ENCODE data around the gene RGPD5. TPM values are rescaled to one million over a fixed set of nuclear protein-coding genes. Genes with fewer than 3 reads are reported as not detected.
"Not testable (repeated sequence)": the region's sequence is repeated elsewhere in the genome, so short reads cannot be mapped to it uniquely, and the experiment has no call there.

Gene RGPD5
- total RNA-seq, 1 experiment from 2014 or later, result 3.3 TPM

GRCh38 chr2:109882112-109882511 lies 88.0 kb downstream of the RGPD5 start:
- in situ Hi-C loops (cut with HindIII; ENCODE audit: low pct_unique_long_range_greater_than_20kb, low sequenced_read_pairs); DNase-seq (ENCODE audit: low read depth): not testable (repeated sequence)

- DNase-seq (ENCODE audit: low read depth); in situ Hi-C loops (cut with HindIII; ENCODE audit: low pct_unique_long_range_greater_than_20kb, low sequenced_read_pairs): not testable (repeated sequence)
These were observed 94.3 kb downstream of the RGPD5 start for GRCh38 chr2:109888414-109888813.

GRCh38 chr2:109889909-109890308 lies 95.8 kb downstream of the RGPD5 start:
- DNase-seq (ENCODE audit: low read depth), result not testable (repeated sequence)

GRCh38 chr2:109891024-109891423 lies 96.9 kb downstream of the RGPD5 start:
- DNase-seq (ENCODE audit: low read depth); in situ Hi-C loops (cut with HindIII; ENCODE audit: low pct_unique_long_range_greater_than_20kb, low sequenced_read_pairs): not testable (repeated sequence)

More at GRCh38 chr2:109889909-109890308, 95.8 kb downstream of the RGPD5 start:
- in situ Hi-C loops (cut with HindIII; ENCODE audit: low pct_unique_long_range_greater_than_20kb, low sequenced_read_pairs), result not testable (repeated sequence)

- in situ Hi-C loops (cut with HindIII; ENCODE audit: low pct_unique_long_range_greater_than_20kb, low sequenced_read_pairs); DNase-seq (ENCODE audit: low read depth): not testable (repeated sequence)
These were observed 99.6 kb downstream of the RGPD5 start for GRCh38 chr2:109893736-109894135.

- in situ Hi-C loops (cut with HindIII; ENCODE audit: low pct_unique_long_range_greater_than_20kb, low sequenced_read_pairs); DNase-seq (ENCODE audit: low read depth): not testable (repeated sequence)
These were observed 100.0 kb downstream of the RGPD5 start for GRCh38 chr2:109894141-109894540.

- in situ Hi-C loops (cut with HindIII; ENCODE audit: low pct_unique_long_range_greater_than_20kb, low sequenced_read_pairs); DNase-seq (ENCODE audit: low read depth): not testable (repeated sequence)
These were observed 101.2 kb downstream of the RGPD5 start for GRCh38 chr2:109895090-109895869.

- DNase-seq (ENCODE audit: low read depth); in situ Hi-C loops (cut with HindIII; ENCODE audit: low pct_unique_long_range_greater_than_20kb, low sequenced_read_pairs): not testable (repeated sequence)
These were observed 102.1 kb downstream of the RGPD5 start for GRCh38 chr2:109896212-109896611.

- DNase-seq (ENCODE audit: low read depth); in situ Hi-C loops (cut with HindIII; ENCODE audit: low pct_unique_long_range_greater_than_20kb, low sequenced_read_pairs): not testable (repeated sequence)
These were observed 103.8 kb downstream of the RGPD5 start for GRCh38 chr2:109897769-109898461.

- DNase-seq (ENCODE audit: low read depth); in situ Hi-C loops (cut with HindIII; ENCODE audit: low pct_unique_long_range_greater_than_20kb, low sequenced_read_pairs): not testable (repeated sequence)
These were observed 104.6 kb downstream of the RGPD5 start, which contains the start of gene LIMS3 for GRCh38 chr2:109898462-109899336. TSS of gene LIMS3 (plus strand) at chr2:109898688. CDS start at chr2:109898729, 41 bp downstream.

- in situ Hi-C loops (cut with HindIII; ENCODE audit: low pct_unique_long_range_greater_than_20kb, low sequenced_read_pairs); DNase-seq (ENCODE audit: low read depth): not testable (repeated sequence)
These were observed 111.7 kb downstream of the RGPD5 start for GRCh38 chr2:109905796-109906195.

Other genes starting within 250 kb of the RGPD5 start
- gene SEPTIN10, start 180.3 kb upstream of the RGPD5 start, total RNA-seq (2014; rRNA removed; shearing (Covaris generic); ENCODE audit: low replicate concordance), result 57.1 and 76.8 TPM in 2 replicates
- 15.1 and 26.9 TPM in 2 replicates for gene SOWAHC, start 179.9 kb upstream of the RGPD5 start, total RNA-seq (2014; rRNA removed; shearing (Covaris generic); ENCODE audit: low replicate concordance)
- gene LIMS3, start 104.4 kb downstream of the RGPD5 start, total RNA-seq (2014; rRNA removed; shearing (Covaris generic); ENCODE audit: low replicate concordance), result 0.23 and 0.91 TPM in 2 replicates

Data from Caki2 (cell line).